ENCODE measurements around the gene ARID5B. TPM values are rescaled to one million over a fixed set of nuclear protein-coding genes. Genes with fewer than 3 reads are reported as not detected.
"Not testable (repeated sequence)": the region's sequence is repeated elsewhere in the genome, so short reads cannot be mapped to it uniquely, and the experiment has no call there.

Gene ARID5B
- total and polyA plus RNA-seq, 2 experiments from 2014 or later, result 53.2 to 55.0 TPM

GRCh38 chr10:61975391-61975932 is 74.0 kb downstream of the ARID5B start:
- peak; percentile 32 for DNase-seq (ENCODE audit: low spot score)
- Histone ChIP-seq H2AFZ (no peak overlapping the region), H3K4me1 (ENCODE audit: insufficient read depth) (peaks cover 41% of the 10 kb centered on the region), H3K4me3 (no peak overlapping the region), H3K9me3 (ENCODE audit: low read depth) (no peaks in the 10 kb centered on the region), H3K4me2 (peak overlapping the region; percentile 63), H4K20me1 (ENCODE audit: insufficient read depth, poor library complexity, severe bottlenecking) (no peaks in the 10 kb centered on the region), H3K9me2 (replicated peaks; ENCODE audit: insufficient read depth) (no peaks in the 10 kb centered on the region), H3K36me3 (replicated peaks; ENCODE audit: insufficient read depth, low read depth) (no peaks in the 10 kb centered on the region), H3K27ac (peak overlapping the region; percentile 79), H3K79me2 (peaks cover 67% of the 10 kb centered on the region), H3K27me3 (no peaks in the 10 kb centered on the region)
- TF ChIP-seq EZH2 (IDR thresholded peaks at IDR 0.05; ENCODE audit: borderline replicate concordance), result no peak
- no peak for TF ChIP-seq CTCF (IDR thresholded peaks at IDR 0.05; ENCODE audit: poor library complexity)
- no peak for TF ChIP-seq EZH2phosphoT487 (IDR thresholded peaks at IDR 0.05; ENCODE audit: low read depth, severe bottlenecking, unreplicated experiment)
- 68% methylated on average over 2 of the region's 2 CpGs for WGBS (ENCODE audit: low lambda C conversion rate, missing lambda C conversion rate)

- H3K4me1 ChIP-seq (ENCODE audit: insufficient read depth), result peaks cover 38% of the 10 kb centered on the region
- DNase-seq (ENCODE audit: low spot score); H3K4me3 ChIP-seq; H4K20me1 ChIP-seq (ENCODE audit: insufficient read depth, poor library complexity, severe bottlenecking); H3K9me2 ChIP-seq (replicated peaks; ENCODE audit: insufficient read depth); H2AFZ ChIP-seq; H3K9me3 ChIP-seq (ENCODE audit: low read depth); H3K27ac ChIP-seq; H3K4me2 ChIP-seq; H3K27me3 ChIP-seq; H3K36me3 ChIP-seq (replicated peaks; ENCODE audit: insufficient read depth, low read depth): not testable (repeated sequence)
- 91% methylated on average over 3 of the region's 3 CpGs for WGBS (ENCODE audit: low lambda C conversion rate, missing lambda C conversion rate)
- H3K79me2 ChIP-seq, result peaks cover 70% of the 10 kb centered on the region
Observed at GRCh38 chr10:61976951-61977721, 75.6 kb downstream of the ARID5B start.

- Histone ChIP-seq H3K36me3 (replicated peaks; ENCODE audit: insufficient read depth, low read depth) (no peaks in the 10 kb centered on the region), H3K9me2 (replicated peaks; ENCODE audit: insufficient read depth) (no peaks in the 10 kb centered on the region), H3K27ac (no peak overlapping the region), H3K4me1 (ENCODE audit: insufficient read depth) (peaks cover 22% of the 10 kb centered on the region), H3K4me3 (no peak overlapping the region), H3K27me3 (no peaks in the 10 kb centered on the region), H3K4me2 (no peak overlapping the region), H4K20me1 (ENCODE audit: insufficient read depth, poor library complexity, severe bottlenecking) (no peaks in the 10 kb centered on the region), H2AFZ (no peak overlapping the region), H3K79me2 (peaks cover 68% of the 10 kb centered on the region), H3K9me3 (ENCODE audit: low read depth) (no peaks in the 10 kb centered on the region)
- TF ChIP-seq EZH2 (IDR thresholded peaks at IDR 0.05; ENCODE audit: borderline replicate concordance) (no peak), EZH2phosphoT487 (IDR thresholded peaks at IDR 0.05; ENCODE audit: low read depth, severe bottlenecking, unreplicated experiment) (no peak), CTCF (IDR thresholded peaks at IDR 0.05; ENCODE audit: poor library complexity) (no peak)
- DNase-seq (ENCODE audit: low spot score), result no peak
- WGBS (ENCODE audit: low lambda C conversion rate, missing lambda C conversion rate), result 94% methylated on average over 5 of the region's 5 CpGs
Observed at GRCh38 chr10:61978965-61979364, 77.5 kb downstream of the ARID5B start.

- H3K4me1 ChIP-seq (ENCODE audit: insufficient read depth), result peaks cover 5% of the 10 kb centered on the region
- no peak overlapping the region for H3K4me3 ChIP-seq
- no peak for TF ChIP-seq EZH2 (IDR thresholded peaks at IDR 0.05; ENCODE audit: borderline replicate concordance)
- no peak for TF ChIP-seq CTCF (IDR thresholded peaks at IDR 0.05; ENCODE audit: poor library complexity)
- H3K27me3 ChIP-seq, result no peaks in the 10 kb centered on the region
- H2AFZ ChIP-seq, result no peak overlapping the region
- H3K9me2 ChIP-seq (replicated peaks; ENCODE audit: insufficient read depth), result no peaks in the 10 kb centered on the region
- H3K27ac ChIP-seq, result peak overlapping the region; percentile 38
- H3K79me2 ChIP-seq, result peaks cover 84% of the 10 kb centered on the region
- H3K36me3 ChIP-seq (replicated peaks; ENCODE audit: insufficient read depth, low read depth), result no peaks in the 10 kb centered on the region
- H3K9me3 ChIP-seq (ENCODE audit: low read depth), result no peaks in the 10 kb centered on the region
- H4K20me1 ChIP-seq (ENCODE audit: insufficient read depth, poor library complexity, severe bottlenecking), result no peaks in the 10 kb centered on the region
- no peak overlapping the region for H3K4me2 ChIP-seq
- WGBS (ENCODE audit: low lambda C conversion rate, missing lambda C conversion rate), result 25% methylated on average over 1 of the region's 1 CpG
- peak; percentile 40 for DNase-seq (ENCODE audit: low spot score)
Observed at GRCh38 chr10:61981460-61981859, 80.0 kb downstream of the ARID5B start.
